GM12801 (cell line): ENCODE measurements around the gene UBASH3B.

Source experiments
- CTCF ChIP-seq: IDR thresholded peaks from one replicate; pipeline ENCODE4 v1.5.1; 2011; ENCODE audit warnings: control low read depth; ENCODE audit not compliant: insufficient read length; ENCODE audit errors: extremely low read depth

UBASH3B gene

GRCh38 chr11:122721201-122721963 lies 65.9 kb downstream of the UBASH3B start:
- no peak for TF ChIP-seq CTCF

- TF ChIP-seq CTCF: no peak
Measured at GRCh38 chr11:122721964-122722266, 66.4 kb downstream of the UBASH3B start.

- no peak for TF ChIP-seq CTCF
Measured at GRCh38 chr11:122723106-122723505, 67.6 kb downstream of the UBASH3B start.

- no peak for TF ChIP-seq CTCF
Measured at GRCh38 chr11:122723576-122723975, 68.1 kb downstream of the UBASH3B start.

- TF ChIP-seq CTCF: no peak
Measured at GRCh38 chr11:122724520-122724919, 69.0 kb downstream of the UBASH3B start.

- TF ChIP-seq CTCF: no peak
Measured at GRCh38 chr11:122726028-122726427, 70.5 kb downstream of the UBASH3B start.

- no peak for TF ChIP-seq CTCF
Measured at GRCh38 chr11:122727101-122727929, 71.8 kb downstream of the UBASH3B start.
